B cell (primary cell): ENCODE measurements around the gene FLAD1. TPM values are rescaled to one million over a fixed set of nuclear protein-coding genes. Genes with fewer than 3 reads are reported as not detected.

ENCODE experiments used
- ATAC-seq: fragments of 200-7000 bp; cut with Tn5 transposase; one replicate; pipeline ENCODE4 v1.10.0; 2021; ENCODE audit warnings: low read depth, mild to moderate bottlenecking, moderate number of reproducible peaks, moderate library complexity
- CTCF ChIA-PET: fragments of 350-600 bp; sonication (Branson Sonifier 250); formaldehyde crosslinking; loops from one replicate; lab custom pipeline; 2021; ENCODE audit warnings: antibody characterized with exemption, inconsistent platforms; lab: Charles Lee
- POLR2A ChIA-PET: fragments of 350-600 bp; sonication (Branson Sonifier 250); formaldehyde crosslinking; loops from one replicate; lab custom pipeline; 2021; ENCODE audit warnings: antibody characterized with exemption; lab: Charles Lee
- DNase-seq: peaks from one replicate; pipeline ENCODE4 v3.0.0; 2013
- H2AFZ ChIP-seq: 2 replicates; pipeline ENCODE4 v1.6.1; 2012; ENCODE audit warnings: mild to moderate bottlenecking, low read depth, low read length; ENCODE audit not compliant: insufficient read depth, poor library complexity, severe bottlenecking
- H3K27ac ChIP-seq, 2 donors: 1 replicate in 1 of 2; 2 replicates in 1 of 2; pipeline ENCODE4 v1.5.1; 2012 to 2013; ENCODE audit warnings: low read length in 2 of 2, mild to moderate bottlenecking in 2 of 2, moderate library complexity in 1 of 2
- H3K27me3 ChIP-seq, 4 experiments: fragments of 200-600 bp in 1 of 4; sonication (generic) in 1 of 4; replicated peaks in 1 of 4; 1 replicate in 2 of 4; 2 replicates in 2 of 4; pipeline versions ENCODE4 v1.6.1 to v1.7.0; 2013 to 2016; ENCODE audit warnings: low read length in 3 of 4, mild to moderate bottlenecking in 2 of 4, mixed read lengths in 1 of 4, moderate library complexity in 1 of 4; ENCODE audit not compliant: insufficient read depth in 4 of 4, control insufficient read depth in 3 of 4; ENCODE audit errors: control extremely low read depth in 1 of 4
- H3K36me3 ChIP-seq, 2 experiments: replicated peaks in 1 of 2; 1 replicate in 1 of 2; 2 replicates in 1 of 2; pipeline versions ENCODE4 v1.6.1 to v1.7.1; 2013; ENCODE audit warnings: low read length in 1 of 2; ENCODE audit not compliant: insufficient read depth in 2 of 2, control insufficient read depth in 1 of 2; ENCODE audit errors: control extremely low read depth in 1 of 2, extremely low read depth in 1 of 2
- H3K4me1 ChIP-seq, 2 donors: fragments of 200-600 bp in 1 of 2; sonication (generic) in 1 of 2; 1 replicate in 1 of 2; 2 replicates in 1 of 2; pipeline versions ENCODE4 v1.5.1 to v1.6.1; 2013 to 2017; ENCODE audit warnings: low read length in 2 of 2; ENCODE audit not compliant: control insufficient read depth in 2 of 2, insufficient read depth in 2 of 2
- H3K4me2 ChIP-seq: replicated peaks from 2 replicates; pipeline ENCODE3; 2012; ENCODE audit warnings: mild to moderate bottlenecking, low read depth, low read length; ENCODE audit not compliant: poor library complexity, severe bottlenecking
- H3K4me3 ChIP-seq, 5 experiments: fragments of 200-600 bp in 1 of 5; sonication (generic) in 1 of 5; 1 replicate in 3 of 5; 2 replicates in 2 of 5; pipeline versions ENCODE4 v1.5.1 to v1.7.0; 2011 to 2016; ENCODE audit warnings: low read length in 4 of 5, mild to moderate bottlenecking in 4 of 5, low read depth in 2 of 5, control low read depth in 1 of 5, moderate library complexity in 1 of 5; ENCODE audit not compliant: insufficient read depth in 1 of 5; ENCODE audit errors: control extremely low read depth in 1 of 5, extremely low read depth in 1 of 5
- H3K79me2 ChIP-seq: fragments of 200-600 bp; sonication (generic); one replicate; pipeline ENCODE4 v1.6.0; 2016; ENCODE audit warnings: low read length; ENCODE audit not compliant: control insufficient read depth, insufficient read depth
- H3K9ac ChIP-seq: fragments of 200-600 bp; sonication (generic); 2 replicates; pipeline ENCODE4 v1.6.1; 2017; ENCODE audit warnings: mild to moderate bottlenecking, low read length, moderate library complexity
- H3K9me3 ChIP-seq, 3 donors: one replicate each; pipeline versions ENCODE4 v1.6.1 to v1.7.1; 2013; ENCODE audit warnings: low read length in 2 of 3; ENCODE audit not compliant: control insufficient read depth in 2 of 3, insufficient read depth in 1 of 3; ENCODE audit errors: control extremely low read depth in 1 of 3
- H4K20me1 ChIP-seq: 2 replicates; pipeline ENCODE4 v1.6.0; 2012; ENCODE audit warnings: mild to moderate bottlenecking, low read length; ENCODE audit not compliant: insufficient read depth, control insufficient read depth, poor library complexity, severe bottlenecking
- H3K27ac Mint-ChIP-seq: one replicate; pipeline ENCODE4 v1.8.0; 2021; ENCODE audit warnings: mixed read lengths
- H3K27me3 Mint-ChIP-seq: one replicate; pipeline ENCODE4 v1.8.0; 2021; ENCODE audit warnings: mixed read lengths
- H3K4me1 Mint-ChIP-seq: one replicate; pipeline ENCODE4 v1.8.0; 2021; ENCODE audit warnings: mixed read lengths
- H3K4me3 Mint-ChIP-seq: one replicate; pipeline ENCODE4 v1.8.0; 2021; ENCODE audit warnings: mixed read lengths
- H3K9me3 Mint-ChIP-seq: one replicate; pipeline ENCODE4 v1.8.0; 2022; ENCODE audit warnings: mixed read lengths; ENCODE audit not compliant: insufficient read depth
- CTCF ChIP-seq: fragments of 200-600 bp; IDR thresholded peaks from one replicate; pipeline ENCODE4 v1.8.0; 2022; ENCODE audit warnings: antibody characterized with exemption, mild to moderate bottlenecking
- EZH2 ChIP-seq: IDR thresholded peaks from 2 replicates; pipeline ENCODE4 v1.6.1; 2012; ENCODE audit warnings: borderline replicate concordance, low read depth, mild to moderate bottlenecking, moderate library complexity, low read length; ENCODE audit not compliant: insufficient read depth, poor library complexity, severe bottlenecking
- WGBS: methylation state at CpG from one replicate; pipeline ENCODE4 v1.1.5; 2013; ENCODE audit warnings: missing lambda C conversion rate; ENCODE audit not compliant: insufficient coverage; 5-methylcytosine and 5-hydroxymethylcytosine counted together
- intact Hi-C: fragments of 100-400 bp; cut with micrococcal nuclease; formaldehyde crosslinking; loops from one replicate; pipeline ENCODE4 v1.10.0; 2022
- polyA plus RNA-seq: library from polyadenylated mRNA; depleted of rRNA; stranded (reverse); fragments of >200 nt; gene quantifications from 2 replicates; pipeline ENCODE4 v1.2.3, GENCODE V29; 2012
- total RNA-seq, 2 donors: library from RNA; stranded (reverse); fragments of 120-200 nt in 1 of 2; gene quantifications; 1 replicate in 1 of 2; 2 replicates in 1 of 2; pipeline versions ENCODE4 v1.2.3 to v1.2.4, GENCODE V29; 2013 to 2022

Gene FLAD1
- total and polyA plus RNA-seq, 2 donors (not counting 1 experiment from before 2014, with no cell fraction given): 51.4 to 83.0 TPM

GRCh38 chr1:154996966-154997701 lies 14.0 kb downstream of the FLAD1 start:
- no peak overlapping the region for H3K27ac ChIP-seq
- intact Hi-C loops: no loop called here
- 76% methylated on average over 11 of the region's 15 CpGs for WGBS
- no peaks in the 10 kb centered on the region for H3K27me3 ChIP-seq
- peaks cover 0 to 6% of the 10 kb centered on the region in 2 experiments for H3K36me3 ChIP-seq
- peaks cover 5% of the 10 kb centered on the region for H3K79me2 ChIP-seq
- H3K9me3 ChIP-seq: no peaks in the 10 kb centered on the region
- DNase-seq: no peak
- H4K20me1 ChIP-seq: no peaks in the 10 kb centered on the region
- CTCF ChIA-PET: interaction anchor here (0.7 to 18.4 kb wide), 10 partner anchors 14 to 90 kb away, joined by 3 to 295 read pairs (median 3); partner anchors contain the start of genes FLAD1, PBXIP1 and PYGO2
- POLR2A ChIA-PET: no interaction called here
- peaks cover 11 to 17% of the 10 kb centered on the region in 2 donors for H3K4me1 ChIP-seq
- H3K4me3 Mint-ChIP-seq: no peak overlapping the region
- H2AFZ ChIP-seq: no peak overlapping the region
- H3K9ac ChIP-seq: no peak overlapping the region
- H3K4me3 ChIP-seq: no peak overlapping the region
- H3K27me3 Mint-ChIP-seq: no peaks in the 10 kb centered on the region
- no peak overlapping the region for H3K27ac Mint-ChIP-seq
- H3K4me2 ChIP-seq: no peak overlapping the region
- TF ChIP-seq EZH2 (no peak), CTCF (no peak)
- H3K9me3 Mint-ChIP-seq: no peaks in the 10 kb centered on the region
- ATAC-seq: no peak
- peaks cover 23% of the 10 kb centered on the region for H3K4me1 Mint-ChIP-seq

- TF ChIP-seq CTCF (no peak), EZH2 (no peak)
- ATAC-seq (no peak), DNase-seq (no peak)
- peak overlapping the region; percentile 26 for H3K4me3 Mint-ChIP-seq
- peaks cover 14% of the 10 kb centered on the region for H3K79me2 ChIP-seq
- H3K4me2 ChIP-seq: peak overlapping the region; percentile 97
- H3K9ac ChIP-seq: no peak overlapping the region
- 100% methylated on average over 1 of the region's 16 CpGs for WGBS
- no peaks in the 10 kb centered on the region for H3K9me3 Mint-ChIP-seq
- no peaks in the 10 kb centered on the region for H3K36me3 ChIP-seq
- intact Hi-C loops: no loop called here
- H3K9me3 ChIP-seq: no peaks in the 10 kb centered on the region
- ChIA-PET POLR2A (interaction anchor here (0.7 to 7.4 kb wide), 8 partner anchors 10 to 139 kb away, joined by 3 to 74 read pairs (median 6); partner anchors contain the start of genes CKS1B, FLAD1 and PYGO2), CTCF (interaction anchor here (0.6 to 18.4 kb wide), 20 partner anchors 10 to 953 kb away, joined by 3 to 295 read pairs (median 6); partner anchors contain the start of genes CKS1B, FLAD1, PBXIP1 and PMVK)
- H3K4me1 Mint-ChIP-seq: peaks cover 23% of the 10 kb centered on the region
- no peaks in the 10 kb centered on the region for H3K27me3 Mint-ChIP-seq
- no peak overlapping the region for H3K27ac ChIP-seq
- no peaks in the 10 kb centered on the region for H4K20me1 ChIP-seq
- H3K27me3 ChIP-seq: no peaks in the 10 kb centered on the region
- peak overlapping the region; percentile 17 for H3K27ac Mint-ChIP-seq
- H2AFZ ChIP-seq: no peak overlapping the region
- peaks cover 11 to 17% of the 10 kb centered on the region in 2 donors for H3K4me1 ChIP-seq
- H3K4me3 ChIP-seq: no peak overlapping the region
These were observed 15.1 kb downstream of the FLAD1 start for GRCh38 chr1:154998201-154998780.
